ENCODE measurements around the gene RASGEF1C.
"Not testable (repeated sequence)": the region's sequence is repeated elsewhere in the genome, so short reads cannot be mapped to it uniquely, and the experiment has no call there.

Gene RASGEF1C

GRCh38 chr5:180210961-180211760, 2.1 kb upstream of the RASGEF1C start:
- no peak for DNase-seq

- not testable (repeated sequence) for DNase-seq
Measured at GRCh38 chr5:180210077-180210476, 1.1 kb upstream of the RASGEF1C start.

- DNase-seq, result no peak
Measured at GRCh38 chr5:180208435-180209081, 453 bp downstream of the RASGEF1C start.

- no peak for DNase-seq
Measured at GRCh38 chr5:180208038-180208434, 975 bp downstream of the RASGEF1C start.

- DNase-seq, result no peak
Measured at GRCh38 chr5:180207593-180207992, 1.4 kb downstream of the RASGEF1C start.

GRCh38 chr5:180206993-180207392, 2.0 kb downstream of the RASGEF1C start:
- no peak for DNase-seq

- DNase-seq, result no peak
Measured at GRCh38 chr5:180205916-180206315, 3.1 kb downstream of the RASGEF1C start.

- DNase-seq, result no peak
Measured at GRCh38 chr5:180204276-180204819, 4.7 kb downstream of the RASGEF1C start.

GRCh38 chr5:180202939-180203573, 6.0 kb downstream of the RASGEF1C start:
- no peak for DNase-seq

- DNase-seq, result no peak
Measured at GRCh38 chr5:180201051-180201987, 7.7 kb downstream of the RASGEF1C start.

GRCh38 chr5:180199390-180199789, 9.6 kb downstream of the RASGEF1C start:
- no peak for DNase-seq

GRCh38 chr5:180198208-180198607, 10.8 kb downstream of the RASGEF1C start:
- no peak for DNase-seq

- DNase-seq, result no peak
Measured at GRCh38 chr5:180197016-180197702, 11.9 kb downstream of the RASGEF1C start.

- DNase-seq, result no peak
Measured at GRCh38 chr5:180194410-180195345, 14.3 kb downstream of the RASGEF1C start.

- DNase-seq, result no peak
Measured at GRCh38 chr5:180193749-180194375, 15.1 kb downstream of the RASGEF1C start.

- DNase-seq, result no peak
Measured at GRCh38 chr5:180191716-180192115, 17.3 kb downstream of the RASGEF1C start.

GRCh38 chr5:180187767-180188166, 21.2 kb downstream of the RASGEF1C start:
- DNase-seq, result no peak

- DNase-seq, result no peak
Measured at GRCh38 chr5:180180846-180181245, 28.2 kb downstream of the RASGEF1C start.

- DNase-seq, result no peak
Measured at GRCh38 chr5:180180421-180180820, 28.6 kb downstream of the RASGEF1C start.
